ENCODE data around the gene NDFIP1. TPM values are rescaled to one million over a fixed set of nuclear protein-coding genes. Genes with fewer than 3 reads are reported as not detected.
A peak's percentile ranks its signal among the peaks of the same experiment; 100 is the strongest.

The NDFIP1 gene
- total and polyA plus RNA-seq, 12 donors = 26.7 to 313 (median 89.2) TPM

DNA sequence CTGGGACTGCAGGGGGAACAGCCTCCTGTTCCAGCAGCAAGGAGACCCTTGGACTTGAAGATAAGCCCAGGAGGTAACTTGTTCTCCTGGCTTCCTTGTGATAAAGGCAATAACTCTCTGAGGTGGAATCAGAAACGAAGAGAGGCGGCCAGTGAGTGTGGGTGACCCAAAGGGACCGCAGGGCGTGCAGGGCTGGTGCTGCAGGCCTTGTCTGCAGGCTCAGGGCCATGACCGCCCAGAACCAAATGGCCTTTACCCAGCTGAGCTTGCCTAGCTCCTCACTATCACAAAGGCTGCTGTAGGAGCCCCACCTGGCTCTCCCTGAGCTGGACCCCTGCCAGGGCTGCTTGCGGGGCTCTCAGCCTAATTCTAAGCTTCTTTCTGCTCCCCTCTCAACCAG, 72.5 kb downstream of the NDFIP1 start:
- Histone ChIP-seq H3K36me3 (replicated peaks in 1 of 2) (no peaks in the 10 kb centered on the region), H3K27ac (peak overlapping the region in 1 of 5 donors; percentile 64), H3K9me3 (replicated peaks in 1 of 3) (no peaks in the 10 kb centered on the region), H3K27me3 (no peaks in the 10 kb centered on the region), H3K4me1 (replicated peaks in 1 of 2) (peaks cover 0 to 5% of the 10 kb centered on the region in 2 donors), H3K4me3 (no peak overlapping the region)
- TF ChIP-seq, protein P1, sequence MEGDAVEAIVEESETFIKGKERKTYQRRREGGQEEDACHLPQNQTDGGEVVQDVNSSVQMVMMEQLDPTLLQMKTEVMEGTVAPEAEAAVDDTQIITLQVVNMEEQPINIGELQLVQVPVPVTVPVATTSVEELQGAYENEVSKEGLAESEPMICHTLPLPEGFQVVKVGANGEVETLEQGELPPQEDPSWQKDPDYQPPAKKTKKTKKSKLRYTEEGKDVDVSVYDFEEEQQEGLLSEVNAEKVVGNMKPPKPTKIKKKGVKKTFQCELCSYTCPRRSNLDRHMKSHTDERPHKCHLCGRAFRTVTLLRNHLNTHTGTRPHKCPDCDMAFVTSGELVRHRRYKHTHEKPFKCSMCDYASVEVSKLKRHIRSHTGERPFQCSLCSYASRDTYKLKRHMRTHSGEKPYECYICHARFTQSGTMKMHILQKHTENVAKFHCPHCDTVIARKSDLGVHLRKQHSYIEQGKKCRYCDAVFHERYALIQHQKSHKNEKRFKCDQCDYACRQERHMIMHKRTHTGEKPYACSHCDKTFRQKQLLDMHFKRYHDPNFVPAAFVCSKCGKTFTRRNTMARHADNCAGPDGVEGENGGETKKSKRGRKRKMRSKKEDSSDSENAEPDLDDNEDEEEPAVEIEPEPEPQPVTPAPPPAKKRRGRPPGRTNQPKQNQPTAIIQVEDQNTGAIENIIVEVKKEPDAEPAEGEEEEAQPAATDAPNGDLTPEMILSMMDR (IDR thresholded peaks at IDR 0.05) = no peak
- no peak for TF ChIP-seq POLR2A (IDR thresholded peaks at IDR 0.05)
- WGBS, 4 donors = 83 to 94% (median 89%) methylated on average over 3 to 6 of the region's 6 CpGs
- no peak for DNase-seq
- intact Hi-C loops (cut with DNase I) = no loop called here

DNA sequence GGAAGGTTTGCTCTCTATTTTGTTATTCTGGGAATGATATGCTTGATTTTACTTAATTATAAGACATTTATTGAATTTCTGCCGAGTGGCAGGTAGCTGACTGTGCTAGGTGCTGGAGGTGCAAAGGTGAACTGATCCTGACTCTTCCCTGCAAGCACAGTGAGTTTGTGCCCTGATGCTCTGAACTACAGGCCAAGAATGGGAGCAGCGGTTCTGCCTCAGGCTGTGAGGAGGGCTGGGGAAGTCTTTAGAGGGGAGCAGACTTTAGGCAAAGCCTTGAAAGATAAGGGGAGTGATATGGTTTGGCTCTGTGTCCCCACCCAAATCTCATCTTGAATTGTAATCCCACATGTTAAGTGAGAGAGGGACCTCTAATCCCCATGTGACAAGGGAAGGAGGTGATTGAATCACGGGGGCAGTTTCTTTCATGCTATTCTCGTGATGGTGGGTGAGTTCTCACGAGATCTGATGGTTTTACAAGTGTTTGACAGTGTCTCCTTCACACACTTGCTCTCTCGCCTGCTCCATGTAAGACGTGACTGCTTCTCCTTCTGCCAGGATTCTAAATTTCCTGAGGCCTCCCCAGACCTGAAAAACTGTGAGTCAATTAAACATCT, 73.1 kb downstream of the NDFIP1 start:
- Histone ChIP-seq H3K4me3 (no peak overlapping the region), H3K27ac (peak overlapping the region in 1 of 5 donors; percentile 64), H3K27me3 (no peaks in the 10 kb centered on the region), H3K4me1 (replicated peaks in 1 of 2) (peaks cover 0 to 5% of the 10 kb centered on the region in 2 donors), H3K9me3 (replicated peaks in 1 of 3) (no peaks in the 10 kb centered on the region), H3K36me3 (replicated peaks in 1 of 2) (no peaks in the 10 kb centered on the region)
- 81 to 86% (median 85%) methylated on average over 6 to 7 of the region's 7 CpGs for WGBS, 4 donors
- intact Hi-C loops (cut with DNase I) = no loop called here
- no peak for DNase-seq
- no peak for TF ChIP-seq POLR2A (IDR thresholded peaks at IDR 0.05)
- TF ChIP-seq, protein P1 (IDR thresholded peaks at IDR 0.05) = no peak

DNA sequence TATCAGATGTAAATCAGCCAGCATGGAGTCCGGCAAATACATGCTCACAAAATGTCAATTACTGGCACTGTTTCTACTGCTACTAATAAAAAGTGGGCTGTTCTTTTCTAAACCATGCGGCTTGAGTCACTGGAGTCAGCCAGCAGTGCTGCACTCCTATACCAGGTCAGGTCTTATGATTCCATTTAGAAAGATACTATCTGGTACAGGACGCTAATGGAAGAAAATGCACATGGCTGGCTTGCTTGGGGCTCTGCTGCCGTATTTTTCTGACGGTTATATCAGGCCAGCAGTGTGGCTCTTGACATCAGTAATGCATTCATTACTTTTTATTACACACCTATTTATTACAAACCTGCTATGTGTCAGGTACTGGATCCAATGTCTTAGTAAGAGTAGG, 74.3 kb downstream of the NDFIP1 start:
- Histone ChIP-seq H3K4me3 (no peak overlapping the region), H3K36me3 (replicated peaks in 1 of 2) (no peaks in the 10 kb centered on the region), H3K27ac (peak overlapping the region in 1 of 5 donors; percentile 64), H3K27me3 (no peaks in the 10 kb centered on the region), H3K4me1 (replicated peaks in 1 of 2) (peaks cover 0 to 9% of the 10 kb centered on the region in 2 donors), H3K9me3 (replicated peaks in 1 of 3) (no peaks in the 10 kb centered on the region)
- WGBS, 4 donors = 77 to 87% (median 81%) methylated on average over 5 of the region's 5 CpGs
- intact Hi-C loops (cut with DNase I) = no loop called here
- peak in 1 of 7 donors; percentile 86 for DNase-seq
- no peak for TF ChIP-seq POLR2A (IDR thresholded peaks at IDR 0.05)
- TF ChIP-seq, protein P1 (IDR thresholded peaks at IDR 0.05) = no peak

DNA sequence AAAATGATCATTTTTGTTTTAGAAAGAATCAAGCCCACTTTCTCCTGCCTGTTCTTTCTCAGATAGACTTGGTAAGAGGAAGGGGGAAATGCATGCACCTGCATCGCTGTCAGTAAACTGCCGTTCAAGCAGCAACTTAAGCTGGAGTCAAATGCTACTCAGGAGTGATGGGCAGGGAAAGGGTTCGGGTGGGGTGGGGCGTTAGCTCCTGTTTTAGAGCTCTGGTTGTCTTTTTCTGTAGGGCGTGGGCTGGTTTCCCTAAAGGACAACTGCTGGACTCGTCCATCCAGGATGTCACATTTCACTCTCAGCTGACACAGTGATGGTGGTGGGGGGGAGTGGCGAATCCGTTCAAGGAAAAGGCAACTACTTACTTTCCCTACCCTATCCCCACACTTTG, 75.0 kb downstream of the NDFIP1 start:
- no peak for TF ChIP-seq POLR2A (IDR thresholded peaks at IDR 0.05)
- TF ChIP-seq, protein P1 (IDR thresholded peaks at IDR 0.05) = no peak
- Histone ChIP-seq H3K27me3 (no peaks in the 10 kb centered on the region), H3K4me3 (no peak overlapping the region), H3K4me1 (replicated peaks in 1 of 2) (peaks cover 0 to 9% of the 10 kb centered on the region in 2 donors), H3K36me3 (replicated peaks in 1 of 2) (no peaks in the 10 kb centered on the region), H3K9me3 (replicated peaks in 1 of 3) (no peaks in the 10 kb centered on the region), H3K27ac (peak overlapping the region in 1 of 5 donors; percentile 49)
- intact Hi-C loops (cut with DNase I) = no loop called here
- DNase-seq = no peak
- WGBS, 4 donors = 83 to 91% (median 88%) methylated on average over 8 of the region's 8 CpGs

Data from adrenal gland (tissue), 12 donors.